Measurements from ENCODE around the gene LARP1.
A peak's percentile ranks its signal among the peaks of the same experiment; 100 is the strongest.
"Not testable (repeated sequence)": the region's sequence is repeated elsewhere in the genome, so short reads cannot be mapped to it uniquely, and the experiment has no call there.

The LARP1 gene

GRCh38 chr5:154750641-154751040 is 4.5 kb upstream of the LARP1 start:
- not testable (repeated sequence) for H3K9ac ChIP-seq (ENCODE audit: low read depth in 1 of 2, low read length in 2 of 2); H3K36me3 ChIP-seq (ENCODE audit: control insufficient read depth in 1 of 2, insufficient read depth in 2 of 2, low read length in 2 of 2); H3K27me3 ChIP-seq (ENCODE audit: control insufficient read depth in 1 of 2, insufficient read depth in 2 of 2, low read length in 2 of 2); H3K27ac ChIP-seq (ENCODE audit: low read depth, low read length); H3K4me3 ChIP-seq (ENCODE audit: low read depth in 1 of 2, low read length in 2 of 2); H3K9me3 ChIP-seq (ENCODE audit: control insufficient read depth in 1 of 2, low read length in 2 of 2)
- H3K4me1 ChIP-seq (ENCODE audit: control insufficient read depth in 1 of 2, insufficient read depth in 2 of 2, low read length in 2 of 2), result peaks cover 13 to 15% of the 10 kb centered on the region in 2 donors

- Histone ChIP-seq H3K27me3 (ENCODE audit: control insufficient read depth in 1 of 2, insufficient read depth in 2 of 2, low read length in 2 of 2) (no peaks in the 10 kb centered on the region), H3K9ac (ENCODE audit: low read depth in 1 of 2, low read length in 2 of 2) (no peak overlapping the region), H3K27ac (ENCODE audit: low read depth, low read length) (no peak overlapping the region), H3K36me3 (ENCODE audit: control insufficient read depth in 1 of 2, insufficient read depth in 2 of 2, low read length in 2 of 2) (no peaks in the 10 kb centered on the region), H3K4me3 (ENCODE audit: low read depth in 1 of 2, low read length in 2 of 2) (no peak overlapping the region), H3K9me3 (ENCODE audit: control insufficient read depth in 1 of 2, low read length in 2 of 2) (no peaks in the 10 kb centered on the region), H3K4me1 (ENCODE audit: control insufficient read depth in 1 of 2, insufficient read depth in 2 of 2, low read length in 2 of 2) (peaks cover 13 to 15% of the 10 kb centered on the region in 2 donors)
Observed at GRCh38 chr5:154751854-154752253, 3.3 kb upstream of the LARP1 start.

GRCh38 chr5:154753792-154754191 is 1.4 kb upstream of the LARP1 start:
- peak overlapping the region in 1 of 2 donors; percentile 73 for H3K4me3 ChIP-seq (ENCODE audit: low read depth in 1 of 2, low read length in 2 of 2)

GRCh38 chr5:154754460-154755360 is 467 bp upstream of the LARP1 start:
- Histone ChIP-seq H3K27me3 (ENCODE audit: control insufficient read depth in 1 of 2, insufficient read depth in 2 of 2, low read length in 2 of 2) (no peaks in the 10 kb centered on the region), H3K9me3 (ENCODE audit: control insufficient read depth in 1 of 2, low read length in 2 of 2) (no peaks in the 10 kb centered on the region), H3K4me3 (ENCODE audit: low read depth in 1 of 2, low read length in 2 of 2) (peak overlapping the region; percentile 73 to 90), H3K27ac (ENCODE audit: low read depth, low read length) (peak overlapping the region; percentile 90), H3K4me1 (ENCODE audit: control insufficient read depth in 1 of 2, insufficient read depth in 2 of 2, low read length in 2 of 2) (peaks cover 32 to 33% of the 10 kb centered on the region in 2 donors), H3K36me3 (ENCODE audit: control insufficient read depth in 1 of 2, insufficient read depth in 2 of 2, low read length in 2 of 2) (no peaks in the 10 kb centered on the region), H3K9ac (ENCODE audit: low read depth in 1 of 2, low read length in 2 of 2) (peak overlapping the region; percentile 77 to 85)

More at GRCh38 chr5:154753792-154754191, 1.4 kb upstream of the LARP1 start:
- Histone ChIP-seq H3K9ac (ENCODE audit: low read depth in 1 of 2, low read length in 2 of 2) (peak overlapping the region; percentile 77 to 85), H3K27ac (ENCODE audit: low read depth, low read length) (peak overlapping the region; percentile 24), H3K36me3 (ENCODE audit: control insufficient read depth in 1 of 2, insufficient read depth in 2 of 2, low read length in 2 of 2) (no peaks in the 10 kb centered on the region), H3K9me3 (ENCODE audit: control insufficient read depth in 1 of 2, low read length in 2 of 2) (no peaks in the 10 kb centered on the region), H3K27me3 (ENCODE audit: control insufficient read depth in 1 of 2, insufficient read depth in 2 of 2, low read length in 2 of 2) (no peaks in the 10 kb centered on the region), H3K4me1 (ENCODE audit: control insufficient read depth in 1 of 2, insufficient read depth in 2 of 2, low read length in 2 of 2) (peaks cover 23 to 25% of the 10 kb centered on the region in 2 donors)

- H3K4me1 ChIP-seq (ENCODE audit: control insufficient read depth in 1 of 2, insufficient read depth in 2 of 2, low read length in 2 of 2), result peaks cover 46 to 47% of the 10 kb centered on the region in 2 donors
- H3K27ac ChIP-seq (ENCODE audit: low read depth, low read length), result peak overlapping the region; percentile 81
- peak overlapping the region; percentile 91 to 92 for H3K9ac ChIP-seq (ENCODE audit: low read depth in 1 of 2, low read length in 2 of 2)
- H3K4me3 ChIP-seq (ENCODE audit: low read depth in 1 of 2, low read length in 2 of 2), result peak overlapping the region; percentile 79 to 90
- H3K9me3 ChIP-seq (ENCODE audit: control insufficient read depth in 1 of 2, low read length in 2 of 2), result no peaks in the 10 kb centered on the region
- no peaks in the 10 kb centered on the region for H3K27me3 ChIP-seq (ENCODE audit: control insufficient read depth in 1 of 2, insufficient read depth in 2 of 2, low read length in 2 of 2)
- no peaks in the 10 kb centered on the region for H3K36me3 ChIP-seq (ENCODE audit: control insufficient read depth in 1 of 2, insufficient read depth in 2 of 2, low read length in 2 of 2)
Observed at GRCh38 chr5:154756009-154756867, 1.1 kb downstream of the LARP1 start.

- Histone ChIP-seq H3K9me3 (ENCODE audit: control insufficient read depth in 1 of 2, low read length in 2 of 2) (no peaks in the 10 kb centered on the region), H3K36me3 (ENCODE audit: control insufficient read depth in 1 of 2, insufficient read depth in 2 of 2, low read length in 2 of 2) (no peaks in the 10 kb centered on the region), H3K9ac (ENCODE audit: low read depth in 1 of 2, low read length in 2 of 2) (peak overlapping the region; percentile 91 to 92), H3K27me3 (ENCODE audit: control insufficient read depth in 1 of 2, insufficient read depth in 2 of 2, low read length in 2 of 2) (no peaks in the 10 kb centered on the region), H3K4me3 (ENCODE audit: low read depth in 1 of 2, low read length in 2 of 2) (peak overlapping the region; percentile 79 to 90), H3K27ac (ENCODE audit: low read depth, low read length) (peak overlapping the region; percentile 81), H3K4me1 (ENCODE audit: control insufficient read depth in 1 of 2, insufficient read depth in 2 of 2, low read length in 2 of 2) (peaks cover 51 to 54% of the 10 kb centered on the region in 2 donors)
Observed at GRCh38 chr5:154756868-154757813, 2.0 kb downstream of the LARP1 start.

- no peaks in the 10 kb centered on the region for H3K36me3 ChIP-seq (ENCODE audit: control insufficient read depth in 1 of 2, insufficient read depth in 2 of 2, low read length in 2 of 2)
- no peak overlapping the region for H3K27ac ChIP-seq (ENCODE audit: low read depth, low read length)
- peaks cover 51 to 58% of the 10 kb centered on the region in 2 donors for H3K4me1 ChIP-seq (ENCODE audit: control insufficient read depth in 1 of 2, insufficient read depth in 2 of 2, low read length in 2 of 2)
- H3K4me3 ChIP-seq (ENCODE audit: low read depth in 1 of 2, low read length in 2 of 2), result peak overlapping the region; percentile 61 to 79
- H3K27me3 ChIP-seq (ENCODE audit: control insufficient read depth in 1 of 2, insufficient read depth in 2 of 2, low read length in 2 of 2), result no peaks in the 10 kb centered on the region
- H3K9me3 ChIP-seq (ENCODE audit: control insufficient read depth in 1 of 2, low read length in 2 of 2), result no peaks in the 10 kb centered on the region
- H3K9ac ChIP-seq (ENCODE audit: low read depth in 1 of 2, low read length in 2 of 2), result peak overlapping the region; percentile 1 to 32
Observed at GRCh38 chr5:154757814-154758406, 2.7 kb downstream of the LARP1 start.

- Histone ChIP-seq H3K4me3 (ENCODE audit: low read depth in 1 of 2, low read length in 2 of 2) (peak overlapping the region; percentile 61 to 79), H3K36me3 (ENCODE audit: control insufficient read depth in 1 of 2, insufficient read depth in 2 of 2, low read length in 2 of 2) (no peaks in the 10 kb centered on the region), H3K9me3 (ENCODE audit: control insufficient read depth in 1 of 2, low read length in 2 of 2) (no peaks in the 10 kb centered on the region), H3K27me3 (ENCODE audit: control insufficient read depth in 1 of 2, insufficient read depth in 2 of 2, low read length in 2 of 2) (no peaks in the 10 kb centered on the region), H3K9ac (ENCODE audit: low read depth in 1 of 2, low read length in 2 of 2) (peak overlapping the region in 1 of 2 donors; percentile 1), H3K27ac (ENCODE audit: low read depth, low read length) (no peak overlapping the region), H3K4me1 (ENCODE audit: control insufficient read depth in 1 of 2, insufficient read depth in 2 of 2, low read length in 2 of 2) (peaks cover 46 to 57% of the 10 kb centered on the region in 2 donors)
Observed at GRCh38 chr5:154758493-154758892, 3.3 kb downstream of the LARP1 start.

GRCh38 chr5:154758977-154759376 is 3.8 kb downstream of the LARP1 start:
- H3K27me3 ChIP-seq (ENCODE audit: control insufficient read depth in 1 of 2, insufficient read depth in 2 of 2, low read length in 2 of 2), result no peaks in the 10 kb centered on the region
- no peaks in the 10 kb centered on the region for H3K9me3 ChIP-seq (ENCODE audit: control insufficient read depth in 1 of 2, low read length in 2 of 2)
- peak overlapping the region in 1 of 2 donors; percentile 61 for H3K4me3 ChIP-seq (ENCODE audit: low read depth in 1 of 2, low read length in 2 of 2)
- peaks cover 41 to 52% of the 10 kb centered on the region in 2 donors for H3K4me1 ChIP-seq (ENCODE audit: control insufficient read depth in 1 of 2, insufficient read depth in 2 of 2, low read length in 2 of 2)
- H3K27ac ChIP-seq (ENCODE audit: low read depth, low read length), result no peak overlapping the region
- H3K9ac ChIP-seq (ENCODE audit: low read depth in 1 of 2, low read length in 2 of 2), result peak overlapping the region in 1 of 2 donors; percentile 16
- H3K36me3 ChIP-seq (ENCODE audit: control insufficient read depth in 1 of 2, insufficient read depth in 2 of 2, low read length in 2 of 2), result no peaks in the 10 kb centered on the region
